BE2C (cell line): ENCODE data around the gene SHOX.

Experiments
- DNase-seq: peaks from one replicate; pipeline ENCODE4 v3.0.0-alpha.2; 2020
- H3K27me3 ChIP-seq: fragments of 250-450 bp; sonication (Bioruptor Pico); 2 replicates; pipeline ENCODE4 v1.5.1; 2020; ENCODE audit warnings: mild to moderate bottlenecking
- H3K36me3 ChIP-seq: fragments of 250-450 bp; sonication (Bioruptor Pico); 2 replicates; pipeline ENCODE4 v1.5.1; 2020; ENCODE audit warnings: mild to moderate bottlenecking
- H3K4me1 ChIP-seq: fragments of 250-450 bp; sonication (Bioruptor Pico); 2 replicates; pipeline ENCODE4 v1.5.1; 2020
- H3K4me3 ChIP-seq: 2 replicates; pipeline ENCODE4 v1.5.1; 2011; ENCODE audit warnings: low read depth, low read length
- H3K9me3 ChIP-seq: fragments of 250-450 bp; sonication (Bioruptor Pico); 2 replicates; pipeline ENCODE4 v1.5.1; 2020
- CTCF ChIP-seq: IDR thresholded peaks from 2 replicates; pipeline ENCODE4 v1.5.1; 2012; ENCODE audit warnings: mild to moderate bottlenecking, low read depth, low read length

SHOX gene

GRCh38 chrX:632366-633042, 1.9 kb downstream of the SHOX start:
- no peaks in the 10 kb centered on the region for H3K9me3 ChIP-seq
- no peak for DNase-seq
- H3K4me3 ChIP-seq, result no peak overlapping the region
- H3K27me3 ChIP-seq, result no peaks in the 10 kb centered on the region
- no peaks in the 10 kb centered on the region for H3K36me3 ChIP-seq
- no peak for TF ChIP-seq CTCF
- no peaks in the 10 kb centered on the region for H3K4me1 ChIP-seq

GRCh38 chrX:633043-633984, 2.7 kb downstream of the SHOX start:
- no peaks in the 10 kb centered on the region for H3K27me3 ChIP-seq
- no peaks in the 10 kb centered on the region for H3K9me3 ChIP-seq
- TF ChIP-seq CTCF, result no peak
- DNase-seq, result no peak
- no peaks in the 10 kb centered on the region for H3K4me1 ChIP-seq
- no peaks in the 10 kb centered on the region for H3K36me3 ChIP-seq
- H3K4me3 ChIP-seq, result no peak overlapping the region

GRCh38 chrX:633985-634958, 3.7 kb downstream of the SHOX start:
- no peak for DNase-seq
- Histone ChIP-seq H3K9me3 (no peaks in the 10 kb centered on the region), H3K4me1 (no peaks in the 10 kb centered on the region), H3K4me3 (no peak overlapping the region), H3K27me3 (no peaks in the 10 kb centered on the region), H3K36me3 (no peaks in the 10 kb centered on the region)
- TF ChIP-seq CTCF, result no peak

- Histone ChIP-seq H3K4me3 (no peak overlapping the region), H3K27me3 (no peaks in the 10 kb centered on the region), H3K9me3 (no peaks in the 10 kb centered on the region), H3K36me3 (no peaks in the 10 kb centered on the region), H3K4me1 (no peaks in the 10 kb centered on the region)
- no peak for TF ChIP-seq CTCF
- no peak for DNase-seq
Measured at GRCh38 chrX:635428-636090, 5.0 kb downstream of the SHOX start.

- Histone ChIP-seq H3K4me1 (no peaks in the 10 kb centered on the region), H3K27me3 (no peaks in the 10 kb centered on the region), H3K9me3 (no peaks in the 10 kb centered on the region), H3K4me3 (no peak overlapping the region), H3K36me3 (no peaks in the 10 kb centered on the region)
- no peak for TF ChIP-seq CTCF
- no peak for DNase-seq
Measured at GRCh38 chrX:636981-637659, 6.5 kb downstream of the SHOX start.
